ENCODE measurements around the gene ZXDA.
A peak's percentile ranks its signal among the peaks of the same experiment; 100 is the strongest.
"Not testable (repeated sequence)": the region's sequence is repeated elsewhere in the genome, so short reads cannot be mapped to it uniquely, and the experiment has no call there.

ZXDA gene, protein sequence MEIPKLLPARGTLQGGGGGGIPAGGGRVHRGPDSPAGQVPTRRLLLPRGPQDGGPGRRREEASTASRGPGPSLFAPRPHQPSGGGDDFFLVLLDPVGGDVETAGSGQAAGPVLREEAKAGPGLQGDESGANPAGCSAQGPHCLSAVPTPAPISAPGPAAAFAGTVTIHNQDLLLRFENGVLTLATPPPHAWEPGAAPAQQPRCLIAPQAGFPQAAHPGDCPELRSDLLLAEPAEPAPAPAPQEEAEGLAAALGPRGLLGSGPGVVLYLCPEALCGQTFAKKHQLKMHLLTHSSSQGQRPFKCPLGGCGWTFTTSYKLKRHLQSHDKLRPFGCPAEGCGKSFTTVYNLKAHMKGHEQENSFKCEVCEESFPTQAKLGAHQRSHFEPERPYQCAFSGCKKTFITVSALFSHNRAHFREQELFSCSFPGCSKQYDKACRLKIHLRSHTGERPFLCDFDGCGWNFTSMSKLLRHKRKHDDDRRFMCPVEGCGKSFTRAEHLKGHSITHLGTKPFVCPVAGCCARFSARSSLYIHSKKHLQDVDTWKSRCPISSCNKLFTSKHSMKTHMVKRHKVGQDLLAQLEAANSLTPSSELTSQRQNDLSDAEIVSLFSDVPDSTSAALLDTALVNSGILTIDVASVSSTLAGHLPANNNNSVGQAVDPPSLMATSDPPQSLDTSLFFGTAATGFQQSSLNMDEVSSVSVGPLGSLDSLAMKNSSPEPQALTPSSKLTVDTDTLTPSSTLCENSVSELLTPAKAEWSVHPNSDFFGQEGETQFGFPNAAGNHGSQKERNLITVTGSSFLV

DNA sequence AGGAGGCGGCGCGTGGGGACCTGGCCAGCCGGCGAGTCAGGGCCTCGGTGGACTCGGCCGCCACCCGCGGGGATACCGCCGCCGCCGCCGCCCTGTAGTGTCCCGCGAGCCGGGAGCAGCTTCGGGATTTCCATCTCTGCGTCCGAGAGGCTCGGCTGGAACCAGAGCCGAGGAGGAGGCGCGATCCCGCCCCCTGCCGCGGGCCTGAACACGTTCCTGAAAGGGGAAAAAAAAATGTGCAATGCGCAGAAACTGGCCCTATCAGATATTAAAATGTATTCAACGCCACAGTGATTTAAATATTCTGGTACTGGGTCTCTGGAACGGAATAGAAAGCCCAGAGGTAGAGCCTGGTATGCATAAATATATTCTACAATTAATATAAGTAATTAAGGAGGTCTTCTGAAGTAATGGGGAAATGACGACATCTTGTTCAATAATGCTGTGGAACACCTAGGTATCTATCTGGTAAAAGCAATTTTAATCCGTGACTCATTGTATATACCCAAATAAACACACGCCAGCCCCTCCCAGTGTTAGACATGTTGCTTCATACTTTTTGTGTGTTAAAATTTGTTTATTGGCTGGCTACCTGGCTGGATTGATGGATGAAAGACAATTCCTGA is at the start of gene ZXDA:
Gene ZXDA (minus strand): TSS at position 172 of the 626 bp plus-strand sequence. CDS start 38 bp downstream, at position 134.
- peak; percentile 82 for FAIRE-seq

DNA sequence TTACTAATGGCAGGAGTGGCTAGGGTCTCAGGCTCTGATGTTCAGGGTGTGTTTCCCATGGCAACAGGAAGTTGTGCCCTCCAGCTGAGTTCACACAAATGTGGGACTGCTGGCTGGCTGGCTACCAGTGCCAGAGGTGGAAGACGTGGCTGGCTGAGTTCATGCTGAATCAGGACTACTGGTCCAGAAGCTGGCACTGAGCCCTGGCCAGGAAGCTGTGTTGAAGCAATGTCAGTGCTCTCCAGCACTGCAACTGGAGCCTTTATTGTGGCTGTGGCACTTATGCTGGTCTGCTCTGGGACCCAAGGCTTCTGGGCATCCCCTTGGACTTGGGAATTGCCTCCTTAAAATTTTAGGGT is 42.0 kb upstream of the ZXDA start:
- FAIRE-seq = no peak

DNA sequence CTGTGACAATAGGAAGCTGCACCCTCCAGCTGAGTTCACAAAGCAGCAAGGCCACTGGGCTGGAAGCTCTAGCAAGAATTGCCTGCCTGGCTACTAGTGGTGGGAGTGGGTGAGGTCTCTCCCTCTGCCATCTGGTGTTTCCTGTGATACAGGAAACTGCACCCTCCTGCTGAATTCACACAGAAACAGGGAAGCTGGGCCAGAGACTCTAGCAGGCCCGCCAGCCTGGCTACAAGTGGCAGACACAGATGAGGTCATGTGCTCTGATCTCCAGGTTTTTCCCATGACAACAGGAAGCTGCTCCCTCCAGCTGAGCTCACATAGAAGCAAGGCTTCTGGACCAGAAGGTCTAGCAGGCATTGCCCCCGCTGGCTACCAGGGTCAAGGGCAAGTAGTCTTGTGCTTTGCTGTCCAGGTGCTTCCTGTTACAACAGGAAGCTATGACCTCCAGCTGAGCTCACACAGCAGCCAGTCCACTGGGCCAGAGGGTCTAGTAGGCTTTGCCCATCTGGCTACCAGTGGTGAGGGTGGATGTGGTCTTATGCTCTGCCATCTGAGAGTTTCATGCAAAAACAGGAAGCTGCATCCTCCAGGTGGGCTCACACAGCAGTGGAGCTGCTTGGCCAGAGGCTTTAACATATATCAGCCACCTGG is 41.5 kb upstream of the ZXDA start:
- FAIRE-seq = no peak

DNA sequence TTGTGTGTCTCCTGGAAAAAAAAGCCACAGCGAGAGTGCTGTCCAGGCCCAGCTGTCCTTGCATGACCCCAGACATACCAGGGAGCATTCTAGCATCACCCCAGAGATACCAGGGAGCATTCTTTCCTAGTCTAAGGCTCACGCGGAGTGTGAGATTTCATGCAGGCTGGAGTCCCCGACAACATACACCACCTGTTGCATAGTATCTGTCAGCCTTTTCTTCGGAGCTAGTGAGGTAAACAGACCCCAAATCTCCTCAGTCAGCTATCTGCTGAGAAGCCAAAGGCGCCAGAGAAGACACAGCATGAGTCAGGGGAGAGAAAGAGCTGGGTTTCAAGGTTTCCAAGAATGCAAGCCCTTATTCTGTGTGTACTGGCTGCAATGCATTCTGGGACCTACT is 23.1 kb upstream of the ZXDA start:
- FAIRE-seq = no peak

DNA sequence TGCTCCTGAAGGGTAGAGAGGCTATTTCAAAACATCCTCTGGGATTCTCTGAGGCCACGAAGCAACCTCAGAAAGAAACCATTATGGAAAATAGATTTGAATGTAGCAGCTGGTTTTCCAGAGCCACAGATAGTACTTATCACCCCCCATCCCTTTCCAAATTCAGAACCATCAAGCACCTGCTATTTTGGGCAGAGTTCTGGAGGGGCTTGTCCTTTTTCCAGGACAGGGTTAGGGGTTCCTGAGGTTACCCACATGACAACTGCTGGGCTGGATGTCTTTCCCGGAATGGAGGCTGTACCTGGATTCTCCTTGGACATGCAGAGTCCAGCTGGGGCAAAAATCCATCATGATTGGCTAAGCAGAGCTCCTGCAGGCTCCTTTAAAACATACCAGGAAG is 22.0 kb upstream of the ZXDA start:
- FAIRE-seq = no peak

DNA sequence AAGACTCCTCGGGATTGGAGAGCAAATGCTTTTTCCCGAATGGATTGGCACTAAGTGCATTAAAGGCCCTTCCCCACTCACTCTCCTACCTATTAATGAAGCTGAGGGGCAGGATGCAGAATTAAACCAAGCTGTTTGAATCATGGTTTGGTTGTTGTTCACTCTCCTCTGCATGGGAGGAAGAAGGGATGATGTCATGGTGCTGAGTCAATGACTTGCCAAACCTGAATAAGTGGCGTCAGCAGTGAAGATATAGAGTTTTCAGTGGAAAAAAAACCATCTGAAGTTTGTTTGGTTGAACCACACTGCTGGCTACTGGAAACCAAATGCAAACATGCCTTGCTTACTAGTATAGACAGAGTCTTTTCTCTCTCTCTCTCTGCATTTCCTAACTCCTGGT is 19.8 kb upstream of the ZXDA start:
- no peak for FAIRE-seq

DNA sequence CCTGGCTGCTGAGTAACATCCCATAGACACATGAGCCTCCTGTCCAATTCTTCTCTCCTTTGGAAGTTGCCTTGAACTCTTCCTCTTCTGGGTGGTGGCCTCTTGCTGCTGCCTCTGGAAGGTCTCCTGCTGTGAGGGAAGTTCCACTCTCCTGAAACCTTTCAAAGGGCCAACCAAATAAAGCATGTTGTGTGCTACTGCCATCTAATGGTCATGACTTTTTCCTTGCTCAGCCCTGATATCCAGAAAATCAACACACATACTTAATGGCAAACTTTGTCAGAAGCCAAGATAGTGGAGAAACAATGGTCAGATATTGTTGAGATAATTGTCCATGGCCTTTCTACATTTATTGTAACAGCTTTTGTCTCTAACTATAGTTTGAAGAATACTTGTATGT is 19.1 kb upstream of the ZXDA start:
- peak; percentile 97 for FAIRE-seq

DNA sequence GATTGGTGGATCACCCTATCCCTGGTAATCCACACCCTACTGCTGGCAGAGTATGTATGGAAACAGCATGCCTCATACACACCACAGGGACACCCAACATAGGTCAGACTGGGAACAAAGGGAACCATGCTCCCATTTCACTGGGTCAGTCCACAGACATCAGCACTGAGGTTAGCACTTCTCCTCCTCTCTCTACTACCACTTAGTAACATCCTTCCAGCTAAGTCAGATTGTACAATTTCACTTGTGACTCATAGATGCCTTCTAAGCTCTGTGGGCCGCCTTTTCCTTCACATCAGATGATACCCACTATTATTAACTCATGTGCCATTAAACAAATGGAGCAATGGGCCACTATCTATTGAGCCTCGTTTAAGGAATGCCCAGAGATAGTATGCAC is 15.5 kb upstream of the ZXDA start:
- FAIRE-seq = no peak

DNA sequence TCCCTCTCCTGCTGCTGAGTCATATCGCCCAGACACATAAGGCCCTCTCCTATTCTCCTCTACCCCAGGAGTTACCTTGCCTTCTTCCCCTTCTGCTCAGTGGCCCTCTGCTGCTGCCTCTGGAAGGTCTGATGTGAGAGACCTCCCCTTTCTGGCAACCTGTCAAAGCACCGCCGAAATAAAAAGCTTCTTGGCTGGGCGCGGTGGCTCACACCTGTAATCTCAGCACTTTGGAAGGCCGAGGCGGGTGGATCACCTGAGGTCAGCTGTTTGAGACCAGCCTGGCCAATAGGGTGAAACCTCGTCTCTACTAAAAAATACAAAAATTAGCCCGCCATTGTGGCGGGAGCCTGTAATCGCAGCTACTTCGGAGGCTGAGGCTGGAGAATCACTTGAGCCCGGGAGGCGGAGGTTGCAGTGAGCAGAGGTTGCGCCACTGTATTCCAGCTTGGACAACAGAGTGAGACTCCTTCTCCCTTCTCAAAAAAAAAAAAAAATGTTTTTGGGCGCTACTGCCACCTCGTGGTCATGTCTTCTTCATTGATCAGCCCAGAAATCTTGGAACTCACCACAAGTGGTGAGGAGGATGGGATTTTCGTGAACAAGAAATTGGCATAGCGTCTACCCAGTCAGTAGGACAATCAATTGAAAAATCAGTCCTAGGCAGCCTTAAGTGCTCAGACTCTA is 8.6 kb upstream of the ZXDA start:
- no peak for FAIRE-seq

DNA sequence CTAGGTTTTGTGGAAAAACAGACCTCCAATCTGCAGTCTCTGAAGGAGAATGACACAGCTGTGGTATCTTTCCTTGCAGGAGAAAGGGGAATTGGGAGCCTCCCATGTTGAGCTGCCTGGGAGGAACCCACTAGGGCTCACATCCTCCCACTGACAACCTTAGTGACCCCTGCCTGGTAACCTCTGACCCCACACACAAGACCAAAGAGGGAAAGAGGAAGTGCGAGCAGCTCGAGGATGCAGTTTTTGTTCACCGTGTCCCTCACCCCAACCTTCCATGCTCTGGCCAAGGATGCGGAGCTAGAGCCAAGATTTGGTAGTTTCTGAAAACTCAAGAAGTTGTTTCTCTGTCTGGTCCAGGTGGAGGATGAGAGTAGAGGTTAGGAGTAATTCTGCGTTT is 5.4 kb upstream of the ZXDA start:
- no peak for FAIRE-seq

DNA sequence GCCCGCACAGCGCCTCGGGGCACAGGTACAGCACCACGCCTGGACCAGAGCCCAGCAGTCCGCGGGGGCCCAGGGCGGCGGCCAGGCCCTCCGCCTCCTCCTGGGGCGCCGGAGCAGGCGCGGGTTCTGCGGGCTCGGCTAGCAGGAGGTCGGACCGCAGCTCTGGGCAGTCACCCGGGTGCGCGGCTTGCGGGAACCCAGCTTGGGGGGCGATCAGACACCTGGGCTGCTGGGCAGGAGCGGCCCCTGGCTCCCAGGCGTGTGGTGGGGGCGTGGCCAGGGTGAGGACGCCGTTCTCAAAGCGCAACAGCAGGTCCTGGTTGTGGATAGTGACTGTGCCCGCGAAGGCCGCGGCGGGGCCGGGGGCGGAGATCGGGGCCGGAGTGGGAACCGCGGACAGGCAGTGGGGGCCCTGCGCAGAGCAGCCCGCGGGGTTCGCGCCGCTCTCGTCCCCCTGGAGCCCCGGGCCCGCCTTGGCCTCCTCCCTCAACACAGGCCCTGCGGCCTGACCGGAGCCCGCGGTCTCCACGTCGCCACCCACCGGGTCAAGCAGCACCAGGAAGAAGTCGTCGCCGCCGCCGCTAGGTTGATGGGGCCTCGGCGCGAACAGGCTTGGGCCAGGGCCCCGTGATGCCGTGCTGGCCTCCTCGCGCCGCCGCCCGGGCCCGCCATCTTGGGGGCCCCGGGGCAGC is 517 bp downstream of the ZXDA start:
- FAIRE-seq = not testable (repeated sequence)

DNA sequence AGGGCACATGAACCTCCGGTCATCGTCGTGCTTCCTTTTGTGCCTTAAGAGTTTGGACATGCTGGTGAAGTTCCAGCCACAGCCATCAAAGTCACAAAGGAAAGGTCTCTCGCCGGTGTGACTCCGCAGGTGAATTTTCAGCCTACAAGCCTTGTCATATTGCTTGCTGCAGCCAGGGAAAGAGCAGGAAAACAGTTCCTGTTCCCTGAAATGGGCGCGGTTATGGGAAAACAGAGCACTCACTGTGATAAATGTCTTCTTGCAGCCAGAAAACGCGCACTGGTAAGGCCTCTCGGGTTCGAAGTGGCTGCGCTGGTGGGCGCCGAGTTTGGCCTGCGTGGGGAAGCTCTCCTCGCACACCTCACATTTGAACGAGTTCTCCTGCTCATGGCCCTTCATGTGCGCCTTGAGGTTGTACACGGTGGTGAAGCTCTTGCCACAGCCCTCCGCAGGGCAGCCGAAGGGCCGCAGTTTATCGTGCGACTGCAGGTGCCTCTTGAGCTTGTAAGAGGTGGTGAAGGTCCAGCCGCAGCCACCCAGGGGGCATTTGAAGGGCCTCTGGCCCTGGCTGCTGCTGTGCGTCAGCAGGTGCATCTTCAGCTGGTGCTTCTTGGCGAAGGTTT is 1.2 kb downstream of the ZXDA start:
- peak; percentile 85 for FAIRE-seq

DNA sequence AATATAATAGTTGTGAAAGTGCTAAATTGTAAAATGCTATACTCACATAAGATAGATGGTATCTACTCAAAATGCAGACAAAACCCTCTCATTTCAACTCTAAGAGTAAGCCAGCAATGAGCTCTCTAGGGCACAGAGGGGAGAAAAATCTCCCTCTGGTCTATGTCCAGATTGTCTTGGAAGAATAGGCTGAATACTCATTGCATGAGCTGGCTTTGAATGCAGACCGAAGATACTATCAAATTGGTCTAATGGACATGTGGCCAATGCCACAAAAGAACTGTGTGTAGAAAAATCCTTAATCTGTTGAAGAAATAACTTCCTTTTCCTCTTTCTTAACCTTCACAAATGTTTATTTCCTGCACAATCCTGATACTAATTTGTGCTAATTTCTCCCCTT is 3.5 kb downstream of the ZXDA start:
- FAIRE-seq = no peak

DNA sequence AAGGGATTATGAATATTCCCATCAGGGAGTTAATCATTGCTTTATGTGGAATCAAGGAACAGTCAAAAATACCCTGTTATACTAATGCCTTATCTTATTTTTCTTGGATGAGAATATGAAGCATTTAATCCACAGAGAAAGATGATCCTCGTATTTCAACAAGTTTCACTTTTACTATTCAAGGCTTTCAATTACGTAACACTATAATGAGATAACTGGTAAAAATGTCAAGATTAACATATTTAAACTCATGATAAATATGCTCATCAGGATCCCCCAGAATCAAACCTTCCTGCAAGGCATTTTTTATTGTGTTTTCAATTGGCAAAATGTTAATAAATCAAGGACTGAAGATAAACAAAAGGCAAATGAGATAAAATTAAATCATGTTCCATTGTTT is 5.1 kb downstream of the ZXDA start:
- FAIRE-seq = peak; percentile 98

DNA sequence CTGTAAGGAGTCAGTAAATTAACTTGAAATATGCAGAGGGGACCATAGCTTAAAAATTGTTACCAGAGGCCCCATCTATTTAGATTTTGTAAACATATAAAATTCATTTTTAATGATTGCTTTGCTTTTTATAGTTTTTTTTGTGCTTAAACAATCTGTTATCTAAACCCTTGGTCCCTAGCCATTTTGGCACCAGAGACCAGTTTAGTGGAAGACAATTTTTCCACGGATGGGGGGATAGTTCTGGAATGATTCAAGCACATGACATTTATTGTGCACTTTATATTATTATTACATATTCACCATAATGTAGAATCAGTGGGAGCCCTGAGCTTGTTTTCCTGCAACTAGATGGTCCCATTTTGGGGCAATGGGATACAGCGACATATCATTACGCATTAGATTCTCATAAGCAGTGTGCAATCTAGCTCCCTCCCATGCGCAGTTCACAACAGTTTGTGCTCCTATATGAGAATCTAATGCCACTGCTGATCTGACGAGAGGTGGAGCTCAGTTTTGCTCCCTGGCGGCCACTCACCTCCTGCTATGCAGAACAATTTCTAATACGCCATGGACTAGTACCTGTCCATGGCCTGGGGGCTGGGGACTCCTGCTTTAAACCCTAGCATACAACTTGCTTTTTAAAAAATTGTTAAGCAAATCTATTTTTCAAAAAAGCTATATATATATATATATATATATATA is 5.9 kb downstream of the ZXDA start:
- no peak for FAIRE-seq

DNA sequence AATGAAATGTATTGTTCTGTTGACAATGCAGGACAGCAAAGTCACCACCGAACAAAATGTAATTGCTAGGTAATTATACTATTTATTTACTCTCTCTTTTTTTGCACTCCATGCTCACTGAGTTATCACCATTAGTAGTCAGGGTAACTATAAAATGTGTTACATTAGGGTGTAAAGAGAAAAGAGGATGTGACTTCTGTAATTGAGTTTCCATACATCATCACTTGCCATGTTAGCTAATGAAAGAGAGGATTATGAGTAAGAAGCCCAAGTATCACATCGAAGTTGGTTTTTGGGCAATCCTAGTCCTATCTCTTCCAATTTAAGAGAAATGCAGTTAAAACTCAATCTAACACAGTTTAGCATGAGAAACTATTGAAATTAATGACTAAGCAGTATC is 7.6 kb downstream of the ZXDA start:
- peak; percentile 98 for FAIRE-seq

DNA sequence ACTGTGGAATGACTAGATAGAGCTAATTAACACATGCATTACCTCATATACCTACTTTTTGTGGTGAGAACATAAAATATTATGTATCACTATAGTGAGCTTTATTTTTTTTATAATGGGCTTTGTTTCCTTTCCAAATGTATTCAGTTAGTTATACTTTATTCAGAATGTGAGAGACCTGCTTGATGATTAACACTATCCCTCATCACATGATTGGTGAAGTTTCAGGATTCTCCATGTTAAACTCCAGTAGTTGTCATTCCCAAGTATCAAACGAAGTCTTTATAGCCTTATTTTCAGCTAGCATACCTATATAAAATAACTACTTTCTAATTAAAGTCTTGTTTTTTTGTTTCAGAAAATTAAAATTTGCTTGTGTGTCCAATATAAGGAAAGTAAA is 8.8 kb downstream of the ZXDA start:
- FAIRE-seq = peak; percentile 92

DNA sequence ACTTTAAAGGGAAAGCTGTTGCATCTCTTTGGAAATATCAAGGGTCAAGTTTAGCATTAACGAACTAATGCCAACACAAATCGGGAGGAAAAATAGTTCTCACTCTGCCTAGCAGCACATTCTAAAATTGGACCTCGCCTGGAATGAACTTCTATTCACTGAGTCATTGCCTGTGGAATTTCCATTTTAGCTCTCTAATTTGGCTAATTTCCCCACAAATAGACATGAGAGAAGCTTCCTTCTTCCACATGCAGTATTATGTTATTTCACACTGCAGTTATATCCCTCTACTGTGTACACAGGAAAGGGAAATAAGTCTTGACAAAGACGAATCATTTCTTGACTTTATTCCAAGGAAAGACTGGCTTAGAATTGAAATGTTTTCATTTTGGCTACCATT is 9.3 kb downstream of the ZXDA start:
- FAIRE-seq = no peak

DNA sequence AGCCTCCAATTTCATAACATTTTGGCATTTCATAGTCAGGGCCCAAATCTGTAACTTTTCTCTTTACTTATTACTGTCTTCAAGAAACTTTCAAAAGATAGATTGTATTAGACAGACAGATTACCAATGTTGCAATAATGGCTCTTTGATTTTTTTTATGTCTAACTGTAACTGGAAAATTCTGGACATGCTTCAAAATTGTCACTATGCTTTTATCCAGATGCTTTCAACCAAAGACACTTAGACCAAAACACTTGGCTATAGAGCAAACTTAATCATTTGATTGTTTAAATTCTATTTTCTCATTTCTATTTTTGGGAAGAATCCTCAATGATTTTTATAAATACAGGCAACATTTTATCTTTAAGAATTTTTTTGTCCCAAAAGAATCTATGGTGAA is 10.4 kb downstream of the ZXDA start:
- no peak for FAIRE-seq

DNA sequence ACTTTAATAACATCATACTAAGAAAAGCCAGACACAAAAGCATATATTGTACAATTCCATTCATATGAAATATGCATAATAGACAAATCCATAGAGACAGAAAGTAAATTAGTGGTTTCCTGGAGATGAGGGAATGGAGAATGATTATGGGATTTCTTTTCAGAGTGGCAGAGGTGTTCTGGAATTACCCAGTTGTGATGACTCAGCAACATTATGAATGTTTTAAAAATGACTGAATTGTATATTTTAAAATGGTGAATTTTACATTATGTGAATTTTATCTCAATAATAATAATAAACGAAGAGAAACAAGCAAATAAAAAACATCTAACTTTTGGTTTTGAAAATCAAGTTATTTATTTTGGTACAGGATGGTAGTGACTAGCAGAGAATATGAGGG is 11.2 kb downstream of the ZXDA start:
- no peak for FAIRE-seq

DNA sequence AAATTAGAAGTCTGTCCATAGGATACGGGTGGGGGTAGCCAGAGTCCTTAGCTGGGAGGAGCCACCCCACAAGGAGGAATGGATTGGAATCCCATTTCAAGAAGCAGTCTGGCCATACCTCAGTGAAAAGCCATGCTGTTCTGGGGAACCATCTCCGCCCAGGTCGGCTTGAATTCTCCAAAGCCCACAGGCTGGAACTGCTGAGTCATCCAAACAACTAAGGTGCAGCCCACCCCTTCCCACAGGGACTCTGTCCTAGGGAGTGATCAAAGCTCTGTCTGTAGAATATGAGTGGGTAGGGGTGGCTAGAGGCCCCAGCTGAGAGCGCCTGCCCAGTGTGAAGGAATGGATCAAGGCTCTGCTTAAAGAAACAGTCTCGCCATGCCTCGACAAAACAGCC is 38.8 kb downstream of the ZXDA start:
- no peak for FAIRE-seq
